MCF 10A (cell line): ENCODE results near the gene SNX18. TPM values are rescaled to one million over a fixed set of nuclear protein-coding genes. Genes with fewer than 3 reads are reported as not detected.
A peak's percentile ranks its signal among the peaks of the same experiment; 100 is the strongest.

Experiments used
- BruUV-seq: library from RNA; stranded (reverse); fragments of 400-500 nt; replicated peaks from 2 replicates; lab custom pipeline; 2021; lab: Mats Ljungman, UMichigan
- CTCF ChIA-PET: fragments of 300-600 bp; sonication (Branson Sonifier 250); formaldehyde crosslinking; extraction: SDS; loops from one replicate; lab custom pipeline; 2021; ENCODE audit warnings: antibody characterized with exemption, inconsistent platforms; lab: Yijun Ruan, JAX
- POLR2A ChIA-PET: fragments of 300-600, 350-650 bp; sonication (Branson Sonifier 250); formaldehyde crosslinking; extraction: SDS; loops from one replicate; lab custom pipeline; 2020; ENCODE audit warnings: antibody characterized with exemption, inconsistent platforms; lab: Yijun Ruan, JAX
- DNase-seq: peaks from one replicate; pipeline ENCODE4 v3.0.0-alpha.2; 2018; ENCODE audit not compliant: unreplicated experiment
- H3K27ac Mint-ChIP-seq: one replicate; pipeline ENCODE4 v1.8.0; 2022; ENCODE audit warnings: mild to moderate bottlenecking, low read depth, mixed read lengths; ENCODE audit not compliant: unreplicated experiment
- H3K27me3 Mint-ChIP-seq: one replicate; pipeline ENCODE4 v1.8.0; 2022; ENCODE audit warnings: mixed read lengths; ENCODE audit not compliant: insufficient read depth, unreplicated experiment
- H3K36me3 Mint-ChIP-seq: one replicate; pipeline ENCODE4 v1.8.0; 2022; ENCODE audit warnings: mild to moderate bottlenecking, moderate library complexity, mixed read lengths; ENCODE audit not compliant: insufficient read depth, unreplicated experiment
- H3K4me1 Mint-ChIP-seq: one replicate; pipeline ENCODE4 v1.8.0; 2022; ENCODE audit warnings: mixed read lengths; ENCODE audit not compliant: insufficient read depth, unreplicated experiment
- H3K4me3 Mint-ChIP-seq: one replicate; pipeline ENCODE4 v1.8.0; 2022; ENCODE audit warnings: mild to moderate bottlenecking, moderate library complexity, mixed read lengths; ENCODE audit not compliant: unreplicated experiment
- H3K9me3 Mint-ChIP-seq: one replicate; pipeline ENCODE4 v1.8.0; 2022; ENCODE audit warnings: mixed read lengths; ENCODE audit not compliant: unreplicated experiment
- intact Hi-C: fragments of 100-400 bp; cut with micrococcal nuclease; formaldehyde crosslinking; loops from 2 replicates; pipeline ENCODE4 v1.14.1; 2022
- total RNA-seq: library from RNA; stranded (reverse); gene quantifications from 2 replicates; pipeline ENCODE4 v1.2.3, GENCODE V29; 2022
- TF ChIP-seq, protein P1 (sequence below): fragments of 200-600 bp; IDR thresholded peaks from one replicate; pipeline ENCODE4 v1.8.0; 2022; ENCODE audit warnings: antibody characterized with exemption, mild to moderate bottlenecking; ENCODE audit not compliant: unreplicated experiment

SNX18 gene
- total RNA-seq, 1 experiment from 2014 or later: 10.0 TPM

DNA sequence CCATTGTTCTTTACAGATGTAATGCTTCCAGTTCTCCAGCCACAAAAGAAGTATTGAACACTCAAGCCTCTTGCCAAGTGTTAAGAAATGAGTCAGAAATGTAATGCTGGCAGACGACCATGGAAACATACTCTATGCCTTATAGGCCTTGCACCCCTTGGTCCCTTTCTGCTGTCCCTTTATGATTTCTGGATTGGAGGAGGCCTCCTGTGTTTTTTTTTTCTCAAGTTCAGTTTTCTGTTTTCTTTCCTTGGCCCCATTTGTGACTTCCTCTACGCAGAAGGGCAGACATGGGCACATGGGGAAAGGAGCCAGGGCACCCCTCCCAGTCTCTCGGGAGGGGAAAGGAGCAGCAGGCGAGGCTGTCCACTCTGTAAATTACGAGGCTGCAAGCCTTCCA is 53.4 kb downstream of the SNX18 start:
- Mint-ChIP-seq H3K4me3 (no peak overlapping the region), H3K9me3 (peaks cover 8% of the 10 kb centered on the region), H3K27ac (no peak overlapping the region), H3K4me1 (no peaks in the 10 kb centered on the region), H3K27me3 (no peaks in the 10 kb centered on the region), H3K36me3 (no peaks in the 10 kb centered on the region)
- no TSS peak for BruUV-seq
- ChIA-PET POLR2A (no interaction called here), CTCF (no interaction called here)
- intact Hi-C loops: no loop called here
- DNase-seq: peak; percentile 38
- TF ChIP-seq, protein P1, sequence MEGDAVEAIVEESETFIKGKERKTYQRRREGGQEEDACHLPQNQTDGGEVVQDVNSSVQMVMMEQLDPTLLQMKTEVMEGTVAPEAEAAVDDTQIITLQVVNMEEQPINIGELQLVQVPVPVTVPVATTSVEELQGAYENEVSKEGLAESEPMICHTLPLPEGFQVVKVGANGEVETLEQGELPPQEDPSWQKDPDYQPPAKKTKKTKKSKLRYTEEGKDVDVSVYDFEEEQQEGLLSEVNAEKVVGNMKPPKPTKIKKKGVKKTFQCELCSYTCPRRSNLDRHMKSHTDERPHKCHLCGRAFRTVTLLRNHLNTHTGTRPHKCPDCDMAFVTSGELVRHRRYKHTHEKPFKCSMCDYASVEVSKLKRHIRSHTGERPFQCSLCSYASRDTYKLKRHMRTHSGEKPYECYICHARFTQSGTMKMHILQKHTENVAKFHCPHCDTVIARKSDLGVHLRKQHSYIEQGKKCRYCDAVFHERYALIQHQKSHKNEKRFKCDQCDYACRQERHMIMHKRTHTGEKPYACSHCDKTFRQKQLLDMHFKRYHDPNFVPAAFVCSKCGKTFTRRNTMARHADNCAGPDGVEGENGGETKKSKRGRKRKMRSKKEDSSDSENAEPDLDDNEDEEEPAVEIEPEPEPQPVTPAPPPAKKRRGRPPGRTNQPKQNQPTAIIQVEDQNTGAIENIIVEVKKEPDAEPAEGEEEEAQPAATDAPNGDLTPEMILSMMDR: no peak

GRCh38 chr5:54571462-54571861 is 53.9 kb downstream of the SNX18 start:
- CTCF ChIA-PET: no interaction called here
- DNase-seq: no peak
- BruUV-seq: no TSS peak

GRCh38 chr5:54573812-54574489 is 56.4 kb downstream of the SNX18 start:
- Mint-ChIP-seq H3K27ac (no peak overlapping the region), H3K27me3 (no peaks in the 10 kb centered on the region), H3K9me3 (no peaks in the 10 kb centered on the region), H3K36me3 (no peaks in the 10 kb centered on the region), H3K4me3 (no peak overlapping the region), H3K4me1 (no peaks in the 10 kb centered on the region)
- ChIA-PET CTCF (interaction anchor here (0.6 kb wide), 1 partner anchor 39 kb away, joined by 4 read pairs; no protein-coding TSS in a partner anchor), POLR2A (interaction anchor here (0.6 to 0.9 kb wide), 2 partner anchors 127 to 418 kb away, joined by 3 to 4 read pairs; no protein-coding TSS in a partner anchor)
- no peak for DNase-seq
- BruUV-seq: no TSS peak
- intact Hi-C loops: no loop called here
- TF ChIP-seq, protein P1: no peak

More at GRCh38 chr5:54571462-54571861, 53.9 kb downstream of the SNX18 start:
- no peak overlapping the region for H3K27ac Mint-ChIP-seq
- intact Hi-C loops: no loop called here
- TF ChIP-seq, protein P1: no peak
- H3K36me3 Mint-ChIP-seq: no peaks in the 10 kb centered on the region
- H3K4me1 Mint-ChIP-seq: no peaks in the 10 kb centered on the region
- POLR2A ChIA-PET: interaction anchor here (0.7 kb wide), 1 partner anchor 265 kb away, joined by 3 read pairs; no protein-coding TSS in a partner anchor
- peaks cover 8% of the 10 kb centered on the region for H3K9me3 Mint-ChIP-seq
- no peaks in the 10 kb centered on the region for H3K27me3 Mint-ChIP-seq
- H3K4me3 Mint-ChIP-seq: no peak overlapping the region

- no peak for DNase-seq
- intact Hi-C loops: no loop called here
- Mint-ChIP-seq H3K4me1 (no peaks in the 10 kb centered on the region), H3K4me3 (no peak overlapping the region), H3K27me3 (no peaks in the 10 kb centered on the region), H3K27ac (no peak overlapping the region), H3K36me3 (no peaks in the 10 kb centered on the region), H3K9me3 (no peaks in the 10 kb centered on the region)
- POLR2A ChIA-PET: no interaction called here
- TF ChIP-seq, protein P1: no peak
- CTCF ChIA-PET: interaction anchor here (0.7 kb wide), 1 partner anchor 48 kb away, joined by 3 read pairs; no protein-coding TSS in a partner anchor
- no TSS peak for BruUV-seq
Observed at GRCh38 chr5:54577528-54577927, 60.0 kb downstream of the SNX18 start.
